Cardiac septum (tissue), 1 donor: ENCODE data around the gene TMED5. TPM values are rescaled to one million over a fixed set of nuclear protein-coding genes. Genes with fewer than 3 reads are reported as not detected.

Experiments used
- DNase-seq: peaks from one replicate; pipeline ENCODE4 v3.0.0-alpha.2; 2020; ENCODE audit warnings: low spot score
- intact Hi-C: fragments of 100-400 bp; cut with DNase I; formaldehyde crosslinking; loops from one replicate; pipeline ENCODE4 v1.14.0; 2022
- total RNA-seq: library from RNA; stranded (reverse); fragmentation: NEBNext Ultra II Directional; extraction: Animal tissue kit (Norgen Biotek cat#: 25700); gene quantifications from one replicate; pipeline ENCODE4 v1.2.1, GENCODE V29; 2021
- donor health status: DM: no; HTN: no; CAD: no.

TMED5 gene
- total RNA-seq, 1 donor from 2014 or later: 42.2 TPM

- intact Hi-C loops: no loop called here
- no peak for DNase-seq
Measured at GRCh38 chr1:93136445-93136844, 43.8 kb downstream of the TMED5 start.

- no peak for DNase-seq
- intact Hi-C loops: no loop called here
Measured at GRCh38 chr1:93132638-93133037, 47.6 kb downstream of the TMED5 start.

DNA sequence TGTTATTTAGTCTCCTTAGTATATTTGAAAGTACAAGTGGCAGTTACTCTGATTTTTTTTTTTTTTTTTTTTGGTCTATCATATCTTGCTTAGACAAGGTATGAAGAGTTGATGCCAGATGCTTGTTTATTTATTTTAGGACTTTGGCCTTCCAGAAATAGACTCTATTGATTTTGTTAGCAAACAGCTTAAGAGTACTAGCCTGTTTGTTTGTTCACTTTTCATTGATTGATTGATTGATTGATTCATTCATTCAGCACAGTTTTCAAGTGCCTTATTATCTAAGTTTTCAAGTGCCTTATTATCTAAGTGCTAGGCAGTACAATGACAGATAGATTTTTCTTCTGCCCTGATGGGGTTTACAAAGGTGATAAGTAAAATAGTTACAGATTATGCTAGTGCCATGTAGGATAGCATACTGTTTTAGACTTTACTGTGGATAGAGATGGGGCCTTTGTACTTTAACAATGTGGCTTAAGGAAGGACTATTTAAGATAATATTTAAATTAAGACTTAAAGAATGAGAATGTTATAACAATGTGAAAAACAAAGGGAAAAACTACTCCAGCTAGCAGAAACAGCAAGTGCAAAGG is 50.6 kb downstream of the TMED5 start:
- no peak for DNase-seq
- intact Hi-C loops: no loop called here

DNA sequence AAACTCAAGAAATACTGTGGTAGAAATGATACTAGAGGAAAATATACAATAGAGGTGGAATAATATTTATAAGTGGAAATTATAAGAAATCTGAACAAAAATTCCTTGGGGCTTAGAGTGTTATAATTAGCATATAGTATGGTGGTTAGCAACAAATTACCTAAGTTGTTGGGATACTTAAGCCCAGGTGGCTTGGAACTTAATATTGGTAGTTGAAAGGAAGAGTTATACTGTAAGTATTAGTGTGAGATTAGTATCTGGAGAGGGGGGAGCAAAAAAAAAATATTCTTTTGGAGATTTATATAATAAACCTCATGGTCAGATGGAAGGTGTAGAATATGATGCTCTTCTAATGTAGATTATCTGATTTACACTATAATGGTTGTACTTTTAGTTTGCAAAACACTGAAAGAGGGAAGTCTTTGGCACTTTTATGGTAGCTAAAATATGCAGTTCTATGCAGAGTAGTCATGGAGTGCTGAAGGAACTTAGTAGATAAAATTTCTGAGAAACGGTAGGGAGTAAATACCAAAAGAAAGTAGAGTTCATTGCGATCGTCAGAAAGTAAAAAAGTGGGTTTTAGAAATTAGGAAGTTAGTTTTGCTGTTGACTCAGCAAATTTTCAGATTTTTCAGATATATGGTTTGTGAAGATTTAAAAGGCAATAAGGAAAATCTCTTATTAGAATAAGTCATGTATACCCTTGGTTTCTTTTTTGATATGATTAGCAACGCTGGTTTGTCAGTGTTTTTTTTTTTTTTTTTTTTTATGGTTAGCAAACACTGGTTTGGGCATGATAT is 55.5 kb downstream of the TMED5 start:
- intact Hi-C loops: no loop called here
- no peak for DNase-seq

DNA sequence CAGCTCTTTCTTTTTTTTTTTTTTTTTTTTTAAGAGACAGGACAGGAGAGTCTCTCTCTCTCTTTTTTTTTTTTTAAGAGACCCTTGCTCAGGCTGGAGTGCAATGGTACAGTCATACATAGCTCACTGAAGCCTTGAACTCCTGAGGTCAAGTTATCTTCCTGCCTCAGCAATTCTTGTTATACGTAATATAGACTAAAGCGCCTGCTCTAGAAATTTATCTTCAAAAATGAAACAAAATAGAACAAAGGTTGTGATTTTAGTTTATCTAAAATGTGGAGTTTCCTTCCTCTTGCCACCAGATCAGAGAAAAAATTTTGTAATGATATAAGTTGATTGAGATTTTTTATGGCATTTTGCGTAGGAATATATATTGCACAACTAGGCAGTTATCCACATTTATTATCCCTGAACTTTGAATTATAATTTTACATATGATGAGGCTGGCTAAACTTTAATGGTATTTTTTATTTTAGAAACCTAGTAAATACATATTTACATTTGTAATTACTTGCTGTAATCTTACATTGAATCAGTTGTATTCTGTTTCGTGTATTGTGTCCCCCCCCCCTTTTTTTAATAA is 56.9 kb downstream of the TMED5 start:
- DNase-seq: no peak
- intact Hi-C loops: no loop called here

- no peak for DNase-seq
- intact Hi-C loops: no loop called here
Measured at GRCh38 chr1:93120614-93121013, 59.6 kb downstream of the TMED5 start.

- no peak for DNase-seq
- intact Hi-C loops: no loop called here
Measured at GRCh38 chr1:93114391-93114790, 65.8 kb downstream of the TMED5 start.

GRCh38 chr1:93113127-93113526 is 67.1 kb downstream of the TMED5 start:
- intact Hi-C loops: no loop called here
- DNase-seq: no peak

DNA sequence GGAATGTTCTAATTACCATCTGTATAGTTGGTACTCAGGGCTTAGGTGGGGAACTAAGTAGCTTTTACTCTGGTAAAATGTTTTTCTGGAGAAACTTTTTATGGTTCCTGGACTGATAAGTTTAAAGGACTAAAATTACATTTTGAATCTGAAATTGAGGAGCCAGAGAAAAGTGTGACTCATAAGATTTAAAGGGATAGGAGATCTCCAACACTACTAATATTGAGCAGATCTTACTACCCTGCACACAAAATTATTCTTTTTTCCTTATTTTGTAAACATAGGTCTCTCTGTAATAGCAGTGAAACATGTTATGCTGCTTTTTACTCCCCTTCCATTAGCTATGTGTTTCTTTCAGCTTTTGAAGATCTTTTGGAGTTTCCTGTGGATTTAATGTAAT is 68.7 kb downstream of the TMED5 start:
- DNase-seq: no peak
- intact Hi-C loops: no loop called here

- no peak for DNase-seq
- intact Hi-C loops: no loop called here
Measured at GRCh38 chr1:93111065-93111464, 69.1 kb downstream of the TMED5 start.

GRCh38 chr1:93109578-93109977 is 70.6 kb downstream of the TMED5 start:
- intact Hi-C loops: no loop called here
- no peak for DNase-seq

GRCh38 chr1:93108335-93108734 is 71.9 kb downstream of the TMED5 start:
- no peak for DNase-seq
- intact Hi-C loops: no loop called here

DNA sequence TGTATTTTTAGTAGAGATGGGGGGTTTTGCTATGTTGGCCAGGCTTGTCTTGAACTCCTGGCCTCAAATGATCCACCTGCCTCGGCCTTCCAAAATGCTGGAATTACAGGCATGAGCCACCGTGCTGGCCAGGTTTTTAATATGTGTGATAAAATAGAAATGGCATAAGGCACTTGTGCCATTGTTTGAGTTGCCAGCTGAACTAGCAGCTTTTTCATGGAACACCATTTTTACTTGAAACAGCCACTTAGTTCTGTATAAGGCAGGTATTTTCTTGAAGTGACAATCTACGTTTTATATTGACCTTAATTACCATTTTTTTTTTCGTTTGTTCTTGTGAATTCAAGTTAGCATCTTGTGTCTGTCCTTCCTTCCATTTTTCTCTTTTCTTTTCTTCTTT is 72.8 kb downstream of the TMED5 start:
- intact Hi-C loops: no loop called here
- DNase-seq: no peak

- DNase-seq: no peak
- intact Hi-C loops: no loop called here
Measured at GRCh38 chr1:93106226-93106625, 74.0 kb downstream of the TMED5 start.

DNA sequence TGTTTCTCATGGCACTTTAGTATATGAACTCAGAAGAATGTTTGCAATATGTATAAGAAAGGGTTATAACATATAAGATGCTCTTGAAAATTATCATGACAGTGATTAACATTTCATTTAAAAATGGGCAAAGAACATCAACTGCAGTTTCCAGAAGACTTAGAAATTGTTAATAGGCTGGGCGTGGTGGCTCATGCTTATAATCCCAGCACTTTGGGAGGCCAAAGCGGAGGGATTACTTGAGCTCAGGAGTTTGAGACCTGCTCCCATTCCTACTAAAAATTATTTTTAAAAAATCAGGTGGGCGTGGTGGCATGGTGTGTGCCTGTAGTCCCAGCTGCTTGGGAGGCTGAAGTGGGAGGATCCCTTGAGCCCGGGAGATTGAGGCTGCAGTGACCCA is 78.1 kb downstream of the TMED5 start:
- intact Hi-C loops: no loop called here
- no peak for DNase-seq

Other genes with a start within 250 kb of the TMED5 start
- gene DIPK1A, start 219.0 kb downstream of the TMED5 start, total RNA-seq: 7.5 TPM
- 7.0 TPM for gene MTF2, start 101.1 kb downstream of the TMED5 start, total RNA-seq
- 2.3 TPM for gene CCDC18, start 311 bp upstream of the TMED5 start, total RNA-seq
- 41.2 TPM for gene DR1, start 165.5 kb upstream of the TMED5 start, total RNA-seq